GM20000 (cell line): ENCODE results near the gene NEURL2.

ENCODE experiments used
- DNase-seq: peaks from one replicate; pipeline ENCODE4 v3.0.0; 2012; ENCODE audit warnings: low spot score
- CTCF ChIP-seq: IDR thresholded peaks from 2 replicates; pipeline ENCODE4 v1.5.1; 2012; ENCODE audit warnings: mild to moderate bottlenecking, control low read depth; ENCODE audit errors: extremely low read depth, missing control alignments

The NEURL2 gene

GRCh38 chr20:45841407-45842129 is 49.4 kb downstream of the NEURL2 start:
- TF ChIP-seq CTCF = no peak
- DNase-seq = no peak

- no peak for TF ChIP-seq CTCF
- DNase-seq = no peak
Measured at GRCh38 chr20:45840700-45841198, 50.3 kb downstream of the NEURL2 start.
